CD14-positive monocyte (primary cell): Measurements from ENCODE around the gene MAD2L1. TPM values are rescaled to one million over a fixed set of nuclear protein-coding genes. Genes with fewer than 3 reads are reported as not detected.

Source experiments
- DNase-seq, 3 donors: peaks; one replicate each; pipeline ENCODE4 v3.0.0-alpha.2; 2011 to 2022
- H2AFZ ChIP-seq: 2 replicates; pipeline ENCODE4 v1.6.0; 2012; ENCODE audit warnings: mild to moderate bottlenecking, low read depth, low read length, inconsistent platforms; ENCODE audit not compliant: insufficient read depth, poor library complexity, severe bottlenecking
- H3K27ac ChIP-seq, 2 donors: 1 replicate in 1 of 2; 2 replicates in 1 of 2; pipeline ENCODE4 v1.5.1; 2012 to 2013; ENCODE audit warnings: low read length in 2 of 2, control low read depth in 1 of 2, inconsistent platforms in 1 of 2, low read depth in 1 of 2, mild to moderate bottlenecking in 1 of 2
- H3K27me3 ChIP-seq, 2 donors: one replicate each; pipeline versions ENCODE4 v1.6.0 to v1.6.1; 2011 to 2013; ENCODE audit warnings: low read length in 2 of 2; ENCODE audit not compliant: control insufficient read depth in 2 of 2, insufficient read depth in 2 of 2
- H3K36me3 ChIP-seq, 2 donors: replicated peaks in 1 of 2; 1 replicate in 1 of 2; 2 replicates in 1 of 2; pipeline versions ENCODE4 v1.5.1 to v1.6.1; 2012 to 2013; ENCODE audit warnings: low read length in 2 of 2, control low read depth in 1 of 2, inconsistent platforms in 1 of 2, mild to moderate bottlenecking in 1 of 2; ENCODE audit not compliant: insufficient read depth in 2 of 2, control insufficient read depth in 1 of 2
- H3K4me1 ChIP-seq, 2 donors: 1 replicate in 1 of 2; 2 replicates in 1 of 2; pipeline versions ENCODE4 v1.5.1 to v1.6.1; 2012 to 2013; ENCODE audit warnings: low read length in 2 of 2, control low read depth in 1 of 2, inconsistent platforms in 1 of 2, mild to moderate bottlenecking in 1 of 2, moderate library complexity in 1 of 2; ENCODE audit not compliant: insufficient read depth in 2 of 2, control insufficient read depth in 1 of 2
- H3K4me2 ChIP-seq: replicated peaks from 2 replicates; pipeline ENCODE3; 2012; ENCODE audit warnings: low read length, moderate library complexity, mild to moderate bottlenecking; ENCODE audit not compliant: poor library complexity, severe bottlenecking; ENCODE audit errors: extremely low read depth
- H3K4me3 ChIP-seq, 3 experiments: fragments of 200-600 bp in 1 of 3; sonication (generic) in 1 of 3; replicated peaks in 1 of 3; 1 replicate in 2 of 3; 2 replicates in 1 of 3; pipeline ENCODE4 v1.5.1; 2011 to 2013; ENCODE audit warnings: low read length in 3 of 3, mild to moderate bottlenecking in 3 of 3, control low read depth in 2 of 3, low read depth in 2 of 3, inconsistent platforms in 1 of 3, moderate library complexity in 1 of 3
- H3K79me2 ChIP-seq: 2 replicates; pipeline ENCODE4 v1.6.0; 2012; ENCODE audit warnings: mild to moderate bottlenecking, control low read depth, inconsistent platforms, low read length, moderate library complexity; ENCODE audit not compliant: insufficient read depth
- H3K9ac ChIP-seq: 2 replicates; pipeline ENCODE4 v1.6.0; 2017; ENCODE audit warnings: low read length, mild to moderate bottlenecking; ENCODE audit not compliant: insufficient read depth, poor library complexity, severe bottlenecking
- H3K9me3 ChIP-seq, 2 donors: replicated peaks in 1 of 2; 1 replicate in 1 of 2; 2 replicates in 1 of 2; pipeline versions ENCODE4 v1.5.1 to v1.6.1; 2012 to 2013; ENCODE audit warnings: low read length in 2 of 2, control low read depth in 1 of 2; ENCODE audit not compliant: control insufficient read depth in 1 of 2, insufficient read depth in 1 of 2
- H4K20me1 ChIP-seq: 2 replicates; pipeline ENCODE4 v1.6.0; 2012; ENCODE audit warnings: mild to moderate bottlenecking, low read length, control low read depth, moderate library complexity; ENCODE audit not compliant: insufficient read depth
- H3K27ac Mint-ChIP-seq, 7 donors: one replicate each; pipeline ENCODE4 v1.8.0; 2020; ENCODE audit warnings: mild to moderate bottlenecking in 7 of 7, mixed read lengths in 7 of 7, moderate library complexity in 6 of 7, inconsistent platforms in 2 of 7
- H3K27me3 Mint-ChIP-seq, 3 donors: one replicate each; pipeline ENCODE4 v1.8.0; 2021 to 2022; ENCODE audit warnings: low read depth in 3 of 3, mild to moderate bottlenecking in 3 of 3, mixed read lengths in 3 of 3, moderate library complexity in 3 of 3, inconsistent platforms in 1 of 3
- H3K36me3 Mint-ChIP-seq, 2 donors: one replicate each; pipeline ENCODE4 v1.8.0; 2020; ENCODE audit warnings: mixed read lengths in 2 of 2, inconsistent platforms in 1 of 2, mild to moderate bottlenecking in 1 of 2
- H3K4me1 Mint-ChIP-seq: one replicate; pipeline ENCODE4 v1.8.0; 2020; ENCODE audit warnings: mild to moderate bottlenecking, mixed read lengths
- H3K4me3 Mint-ChIP-seq, 2 donors: one replicate each; pipeline ENCODE4 v1.8.0; 2020; ENCODE audit warnings: mild to moderate bottlenecking in 2 of 2, mixed read lengths in 2 of 2, moderate library complexity in 1 of 2
- H3K9me3 Mint-ChIP-seq, 7 donors: one replicate each; pipeline ENCODE4 v1.8.0; 2020 to 2022; ENCODE audit warnings: mixed read lengths in 7 of 7, mild to moderate bottlenecking in 6 of 7, moderate library complexity in 6 of 7, inconsistent platforms in 2 of 7
- WGBS: methylation state at CpG from one replicate; pipeline ENCODE4 v1.1.5; 2013; ENCODE audit warnings: missing lambda C conversion rate; ENCODE audit not compliant: insufficient coverage; 5-methylcytosine and 5-hydroxymethylcytosine counted together
- intact Hi-C, 2 donors: fragments of 100-400 bp; cut with micrococcal nuclease; formaldehyde crosslinking; loops; one replicate each; pipeline versions ENCODE4 v1.15.0 to v1.15.1; 2023
- polyA plus RNA-seq, 3 donors: library from polyadenylated mRNA; depleted of rRNA in 1 of 3; unstranded in 2 of 3; stranded (reverse) in 1 of 3; fragments of 300-500 nt in 2 of 3; fragments of >200 nt in 1 of 3; fragmentation: Illumina TruSeq in 2 of 3; gene quantifications; 1 replicate in 2 of 3; 2 replicates in 1 of 3; pipeline ENCODE4 v1.2.3, GENCODE V29; 2012 to 2021
- TF ChIP-seq, protein P1 (sequence below): fragments of 200-600 bp; IDR thresholded peaks from one replicate; pipeline ENCODE4 v1.8.0; 2022; ENCODE audit warnings: antibody characterized with exemption, mild to moderate bottlenecking

The MAD2L1 gene
- polyA plus RNA-seq, 3 donors: 0.16 to 0.82 (median 0.67) TPM

DNA sequence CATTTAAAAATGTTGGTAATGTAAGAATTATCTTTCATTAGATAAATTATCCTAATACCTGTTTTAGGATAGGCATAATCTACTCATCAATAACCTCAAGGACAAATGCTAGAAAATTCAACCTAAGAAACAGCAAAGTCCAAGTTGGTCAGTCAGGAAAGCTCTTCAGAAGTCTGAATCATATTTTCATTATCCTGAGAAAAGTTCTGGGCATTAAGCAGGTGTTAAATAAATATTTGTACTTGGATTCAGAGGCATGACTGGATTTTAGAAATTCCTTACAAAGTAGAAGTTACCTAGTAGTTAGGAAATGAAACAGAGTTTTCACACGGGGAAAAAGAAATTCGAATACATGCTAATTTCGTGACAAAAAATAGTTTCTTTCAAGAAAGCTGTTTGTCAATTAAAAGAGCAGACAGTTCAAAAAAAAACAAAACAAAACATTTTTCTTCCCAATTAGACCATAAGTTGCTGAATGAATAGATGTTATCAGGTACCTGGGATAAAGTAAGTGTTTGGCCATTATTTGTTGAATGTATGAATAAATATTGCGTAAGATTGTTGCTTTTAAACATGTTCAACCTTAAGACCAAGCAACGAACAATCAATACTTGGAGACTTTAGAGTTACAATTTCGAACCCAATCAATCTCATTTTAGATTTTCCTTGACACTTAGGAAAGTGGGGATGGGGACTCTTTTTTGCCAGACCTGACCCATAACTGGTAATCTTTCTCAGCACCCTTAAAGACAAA, 48.5 kb downstream of the MAD2L1 start:
- Mint-ChIP-seq H3K4me1 (no peaks in the 10 kb centered on the region), H3K27me3 (peaks cover 0 to 3% (median 2%) of the 10 kb centered on the region in 3 donors), H3K9me3 (peaks cover 3 to 12% (median 4%) of the 10 kb centered on the region in 7 donors), H3K27ac (no peak overlapping the region), H3K36me3 (no peaks in the 10 kb centered on the region), H3K4me3 (no peak overlapping the region)
- Histone ChIP-seq H3K4me1 (no peaks in the 10 kb centered on the region), H3K27ac (no peak overlapping the region), H3K36me3 (no peaks in the 10 kb centered on the region), H2AFZ (no peak overlapping the region), H3K4me3 (no peak overlapping the region), H4K20me1 (no peaks in the 10 kb centered on the region), H3K79me2 (no peaks in the 10 kb centered on the region), H3K4me2 (no peak overlapping the region), H3K9ac (no peak overlapping the region), H3K9me3 (no peaks in the 10 kb centered on the region), H3K27me3 (no peaks in the 10 kb centered on the region)
- no peak for DNase-seq
- WGBS: no CpG with 5 or more reads among the region's 6 CpGs
- TF ChIP-seq, protein P1, sequence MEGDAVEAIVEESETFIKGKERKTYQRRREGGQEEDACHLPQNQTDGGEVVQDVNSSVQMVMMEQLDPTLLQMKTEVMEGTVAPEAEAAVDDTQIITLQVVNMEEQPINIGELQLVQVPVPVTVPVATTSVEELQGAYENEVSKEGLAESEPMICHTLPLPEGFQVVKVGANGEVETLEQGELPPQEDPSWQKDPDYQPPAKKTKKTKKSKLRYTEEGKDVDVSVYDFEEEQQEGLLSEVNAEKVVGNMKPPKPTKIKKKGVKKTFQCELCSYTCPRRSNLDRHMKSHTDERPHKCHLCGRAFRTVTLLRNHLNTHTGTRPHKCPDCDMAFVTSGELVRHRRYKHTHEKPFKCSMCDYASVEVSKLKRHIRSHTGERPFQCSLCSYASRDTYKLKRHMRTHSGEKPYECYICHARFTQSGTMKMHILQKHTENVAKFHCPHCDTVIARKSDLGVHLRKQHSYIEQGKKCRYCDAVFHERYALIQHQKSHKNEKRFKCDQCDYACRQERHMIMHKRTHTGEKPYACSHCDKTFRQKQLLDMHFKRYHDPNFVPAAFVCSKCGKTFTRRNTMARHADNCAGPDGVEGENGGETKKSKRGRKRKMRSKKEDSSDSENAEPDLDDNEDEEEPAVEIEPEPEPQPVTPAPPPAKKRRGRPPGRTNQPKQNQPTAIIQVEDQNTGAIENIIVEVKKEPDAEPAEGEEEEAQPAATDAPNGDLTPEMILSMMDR: no peak
- intact Hi-C loops: no loop called here

DNA sequence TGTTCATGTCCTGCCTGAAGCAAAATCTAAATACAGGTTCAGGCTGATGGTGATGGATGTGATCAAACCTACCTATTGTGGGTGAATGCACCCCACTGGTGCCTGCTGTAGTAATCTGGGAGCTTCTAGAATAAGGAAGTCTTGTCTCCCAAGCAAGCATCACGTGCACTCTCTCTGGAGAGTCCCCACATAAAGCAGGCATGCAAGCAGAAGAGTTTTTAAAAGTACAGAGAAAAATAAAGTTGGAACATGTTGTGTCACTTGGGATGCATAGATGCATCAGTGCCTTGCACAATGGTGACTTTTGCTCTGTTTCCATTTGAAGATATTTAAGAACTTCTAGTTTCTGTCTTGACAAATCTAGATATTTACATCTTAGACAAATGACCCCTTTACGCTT, 54.9 kb downstream of the MAD2L1 start:
- H3K27me3 Mint-ChIP-seq: peaks cover 0 to 2% (median 1%) of the 10 kb centered on the region in 3 donors
- Histone ChIP-seq H3K36me3 (no peaks in the 10 kb centered on the region), H3K79me2 (no peaks in the 10 kb centered on the region), H3K4me2 (no peak overlapping the region), H3K9ac (no peak overlapping the region), H3K4me1 (no peaks in the 10 kb centered on the region), H3K27me3 (no peaks in the 10 kb centered on the region), H2AFZ (no peak overlapping the region), H4K20me1 (no peaks in the 10 kb centered on the region), H3K27ac (no peak overlapping the region), H3K4me3 (no peak overlapping the region), H3K9me3 (no peaks in the 10 kb centered on the region)
- no peaks in the 10 kb centered on the region for H3K4me1 Mint-ChIP-seq
- H3K9me3 Mint-ChIP-seq: peaks cover 3 to 15% (median 5%) of the 10 kb centered on the region in 7 donors
- intact Hi-C loops: no loop called here
- TF ChIP-seq, protein P1: no peak
- no CpG with 5 or more reads among the region's 2 CpGs for WGBS
- H3K4me3 Mint-ChIP-seq: no peak overlapping the region
- no peaks in the 10 kb centered on the region for H3K36me3 Mint-ChIP-seq
- DNase-seq: no peak
- H3K27ac Mint-ChIP-seq: no peak overlapping the region
